Ishikawa (cell line): ENCODE measurements around the gene PLAA.

Source experiments
- CEBPB ChIP-seq: IDR thresholded peaks from 2 replicates; pipeline ENCODE4 v1.6.1; 2012
- CREB1 ChIP-seq: IDR thresholded peaks from 2 replicates; pipeline ENCODE4 v1.6.1; 2012; ENCODE audit warnings: low read depth
- EGR1 ChIP-seq: IDR thresholded peaks from 2 replicates; pipeline ENCODE4 v1.6.1; 2012
- EP300 ChIP-seq: IDR thresholded peaks from 2 replicates; pipeline ENCODE4 v1.6.1; 2012; ENCODE audit warnings: borderline replicate concordance
- FOXM1 ChIP-seq: IDR thresholded peaks from 2 replicates; pipeline ENCODE4 v1.6.1; 2012; ENCODE audit warnings: low read depth, borderline replicate concordance
- NFIC ChIP-seq: IDR thresholded peaks from 2 replicates; pipeline ENCODE4 v1.6.1; 2012
- RAD21 ChIP-seq: IDR thresholded peaks from 2 replicates; pipeline ENCODE4 v1.6.1; 2012; ENCODE audit warnings: low read depth
- TAF1 ChIP-seq: IDR thresholded peaks from 2 replicates; pipeline ENCODE4 v1.6.1; 2012; ENCODE audit warnings: low read depth, mild to moderate bottlenecking
- TCF12 ChIP-seq: IDR thresholded peaks from 2 replicates; pipeline ENCODE4 v1.6.1; 2012; ENCODE audit warnings: low read depth
- TEAD4 ChIP-seq: IDR thresholded peaks from 2 replicates; pipeline ENCODE4 v1.6.1; 2012
- USF1 ChIP-seq: IDR thresholded peaks from 2 replicates; pipeline ENCODE4 v1.6.1; 2012
- YY1 ChIP-seq: IDR thresholded peaks from 2 replicates; pipeline ENCODE4 v1.6.1; 2012; ENCODE audit warnings: low read depth
- ZBTB7A ChIP-seq: IDR thresholded peaks from 2 replicates; pipeline ENCODE4 v1.6.1; 2012; ENCODE audit warnings: low read depth

PLAA gene

DNA sequence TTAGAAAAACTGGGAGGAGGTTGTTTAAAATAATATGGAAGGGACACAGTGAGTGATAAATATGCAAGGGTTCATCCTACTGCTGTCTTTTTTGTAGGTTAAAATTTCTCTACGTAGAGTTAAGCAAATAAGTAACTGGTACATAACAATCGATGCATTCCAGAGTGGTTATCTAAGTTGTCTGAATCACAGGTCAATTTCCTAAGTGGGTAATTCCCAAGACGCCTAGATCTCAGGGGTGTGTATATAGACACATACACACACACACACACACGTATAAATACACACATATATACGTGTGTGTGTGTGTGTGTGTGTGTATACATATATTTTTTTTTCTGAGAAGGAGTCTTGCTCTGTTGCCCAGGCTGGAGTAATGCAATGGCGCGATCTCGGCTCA lies 76.8 kb downstream of the PLAA start:
- TF ChIP-seq USF1 (no peak), EP300 (no peak), TAF1 (no peak), EGR1 (no peak), FOXM1 (no peak), TCF12 (no peak), RAD21 (no peak), CEBPB (no peak), TEAD4 (no peak), CREB1 (no peak), ZBTB7A (no peak), NFIC (no peak), YY1 (no peak)

DNA sequence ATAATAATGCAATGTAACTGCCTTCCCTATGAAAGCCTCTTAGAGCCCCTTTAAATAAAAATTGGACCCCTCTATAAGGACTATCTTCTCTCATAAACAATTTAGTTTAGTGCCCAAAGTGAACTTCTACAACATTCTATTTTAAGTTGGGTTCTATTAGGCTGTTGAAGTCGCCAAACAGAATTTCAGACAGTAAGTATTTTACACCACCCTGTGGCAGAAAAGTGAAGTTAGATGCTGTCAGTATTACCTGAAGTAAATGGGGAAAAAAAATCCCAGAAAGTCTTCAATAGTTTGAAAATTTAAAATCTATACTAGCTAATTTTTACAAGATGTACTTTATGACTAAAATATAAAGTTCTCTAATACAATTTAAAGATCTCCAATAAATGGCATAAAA lies 84.0 kb downstream of the PLAA start:
- TF ChIP-seq CREB1: no peak
- TF ChIP-seq RAD21: peak; percentile 47

DNA sequence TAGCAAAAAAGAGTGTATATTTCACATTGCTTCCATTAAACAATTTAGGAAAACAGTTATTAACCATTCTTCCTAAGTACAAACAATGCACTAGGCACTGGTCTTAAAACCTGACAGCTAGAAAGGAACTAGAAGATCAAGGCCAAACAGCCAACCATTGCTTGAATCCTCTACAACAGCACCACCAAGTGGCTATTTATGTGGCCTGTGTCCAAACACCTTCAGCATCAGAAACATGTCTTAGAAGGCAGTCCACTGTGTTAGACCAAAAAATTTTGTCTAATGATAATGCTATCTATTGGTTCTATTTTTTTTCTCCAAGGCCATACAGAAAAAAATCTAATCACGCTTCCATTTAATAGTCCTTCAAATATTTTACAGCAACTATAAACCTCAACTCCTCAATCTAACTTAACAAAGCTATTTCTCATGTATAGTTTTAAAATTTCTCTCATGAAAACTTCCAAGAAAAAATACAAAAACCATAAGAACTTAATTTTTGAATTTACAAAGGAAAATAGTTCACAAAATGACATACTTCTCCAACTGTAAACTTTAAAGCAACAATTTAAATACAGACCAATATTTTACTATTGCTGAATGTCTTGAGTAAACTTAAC lies 90.5 kb downstream of the PLAA start:
- TF ChIP-seq CEBPB (no peak), USF1 (no peak), TAF1 (no peak), RAD21 (peak; percentile 70), ZBTB7A (no peak)
